A673 (cell line): ENCODE data around the gene MYOF. TPM values are rescaled to one million over a fixed set of nuclear protein-coding genes. Genes with fewer than 3 reads are reported as not detected.

Experiments
- BruUV-seq: library from RNA; stranded (reverse); fragments of 400-500 nt; replicated peaks from 2 replicates; lab custom pipeline; 2021; lab: Mats Ljungman, UMichigan
- CTCF ChIA-PET: fragments of 300-600 bp; sonication (Branson Sonifier 250); formaldehyde crosslinking; loops from one replicate; lab custom pipeline; 2022; ENCODE audit warnings: antibody characterized with exemption; lab: Charles Lee
- POLR2A ChIA-PET: fragments of 300-600 bp; sonication (Branson Sonifier 250); formaldehyde crosslinking; loops from one replicate; lab custom pipeline; 2022; ENCODE audit warnings: antibody characterized with exemption; ENCODE audit not compliant: low non-redundant PET; lab: Charles Lee
- DNase-seq: peaks from one replicate; pipeline ENCODE4 v3.0.0-alpha.2; 2015; ENCODE audit warnings: low spot score
- H3K27ac ChIP-seq: fragments of 200-600 bp; sonication (generic); 2 replicates; pipeline ENCODE4 v1.5.1; 2016; ENCODE audit warnings: mixed run types, low read depth, mild to moderate bottlenecking, mixed read lengths, antibody characterized with exemption, low read length; ENCODE audit not compliant: poor library complexity, severe bottlenecking
- H3K27me3 ChIP-seq: fragments of 200-600 bp; sonication (generic); replicated peaks from 2 replicates; pipeline ENCODE4 v1.6.1; 2017; ENCODE audit warnings: mixed run types, low read depth, mild to moderate bottlenecking, mixed read lengths, antibody characterized with exemption, low read length; ENCODE audit not compliant: insufficient read depth, poor library complexity
- H3K36me3 ChIP-seq: fragments of 200-600 bp; sonication (generic); 2 replicates; pipeline ENCODE4 v1.6.1; 2016; ENCODE audit warnings: mixed run types, mild to moderate bottlenecking, mixed read lengths, antibody characterized with exemption, low read length; ENCODE audit not compliant: insufficient read depth, poor library complexity, severe bottlenecking
- H3K4me1 ChIP-seq: fragments of 200-600 bp; sonication (generic); 2 replicates; pipeline ENCODE4 v1.6.1; 2017; ENCODE audit warnings: mixed run types, mild to moderate bottlenecking, mixed read lengths, antibody characterized with exemption, low read length; ENCODE audit not compliant: insufficient read depth, poor library complexity, severe bottlenecking
- H3K4me3 ChIP-seq: fragments of 200-600 bp; sonication (generic); 2 replicates; pipeline ENCODE4 v1.5.1; 2016; ENCODE audit warnings: low read depth, mixed run types, mild to moderate bottlenecking, mixed read lengths, low read length; ENCODE audit not compliant: poor library complexity, severe bottlenecking
- H3K9me3 ChIP-seq: fragments of 200-600 bp; sonication (generic); 2 replicates; pipeline ENCODE4 v1.6.1; 2016; ENCODE audit warnings: mixed run types, low read depth, mild to moderate bottlenecking, mixed read lengths, antibody characterized with exemption, low read length; ENCODE audit not compliant: poor library complexity, severe bottlenecking
- EZH2 ChIP-seq: fragments of 200-600 bp; sonication (generic); IDR thresholded peaks from 2 replicates; pipeline ENCODE4 v1.6.1; 2017; ENCODE audit warnings: borderline replicate concordance, low read depth, mild to moderate bottlenecking, mixed read lengths, antibody characterized with exemption, low read length; ENCODE audit not compliant: poor library complexity, severe bottlenecking
- intact Hi-C: fragments of 100-400 bp; cut with micrococcal nuclease; formaldehyde crosslinking; loops from one replicate; pipeline ENCODE4 v1.10.0; 2022; ENCODE audit not compliant: unreplicated experiment
- total RNA-seq: library from RNA; stranded (reverse); gene quantifications from 2 replicates; pipeline ENCODE4 v1.2.3, GENCODE V29; 2021
- TF ChIP-seq, protein P1 (sequence below): fragments of 300-800, 200-600 bp; sonication (generic); conservative IDR thresholded peaks from 2 replicates; pipeline ENCODE4 v1.5.1; 2017; ENCODE audit warnings: low read depth, mild to moderate bottlenecking, antibody characterized with exemption, low read length, moderate library complexity, mixed read lengths

The MYOF gene
- total RNA-seq, 1 experiment from 2014 or later = 24.2 TPM

DNA sequence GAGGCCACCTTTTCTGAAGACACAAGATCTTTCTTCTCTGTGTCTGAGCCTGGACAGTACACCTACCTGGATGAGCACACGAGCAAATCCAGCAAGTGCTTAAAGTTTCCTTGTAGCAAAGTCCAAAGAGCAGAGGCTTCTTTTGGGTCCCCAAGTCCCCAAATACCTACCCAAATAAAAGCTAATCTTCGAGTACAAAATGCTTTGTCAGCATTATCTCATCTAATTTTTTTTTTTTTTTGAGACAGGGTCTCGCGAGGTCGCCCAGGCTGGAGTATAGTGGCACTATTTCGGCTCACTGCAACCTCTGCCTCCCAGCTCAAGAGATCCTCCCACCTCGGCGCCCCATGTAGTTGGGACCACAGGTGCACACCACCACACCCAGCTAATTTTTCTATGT, 24.6 kb downstream of the MYOF start:
- no peaks in the 10 kb centered on the region for H3K36me3 ChIP-seq
- no TSS peak for BruUV-seq
- intact Hi-C loops = no loop called here
- no peak for DNase-seq
- no peaks in the 10 kb centered on the region for H3K9me3 ChIP-seq
- CTCF ChIA-PET = no interaction called here
- H3K27ac ChIP-seq = no peak overlapping the region
- POLR2A ChIA-PET = no interaction called here
- no peaks in the 10 kb centered on the region for H3K27me3 ChIP-seq
- H3K4me3 ChIP-seq = no peak overlapping the region
- H3K4me1 ChIP-seq = peaks cover 10% of the 10 kb centered on the region
- TF ChIP-seq, protein P1, sequence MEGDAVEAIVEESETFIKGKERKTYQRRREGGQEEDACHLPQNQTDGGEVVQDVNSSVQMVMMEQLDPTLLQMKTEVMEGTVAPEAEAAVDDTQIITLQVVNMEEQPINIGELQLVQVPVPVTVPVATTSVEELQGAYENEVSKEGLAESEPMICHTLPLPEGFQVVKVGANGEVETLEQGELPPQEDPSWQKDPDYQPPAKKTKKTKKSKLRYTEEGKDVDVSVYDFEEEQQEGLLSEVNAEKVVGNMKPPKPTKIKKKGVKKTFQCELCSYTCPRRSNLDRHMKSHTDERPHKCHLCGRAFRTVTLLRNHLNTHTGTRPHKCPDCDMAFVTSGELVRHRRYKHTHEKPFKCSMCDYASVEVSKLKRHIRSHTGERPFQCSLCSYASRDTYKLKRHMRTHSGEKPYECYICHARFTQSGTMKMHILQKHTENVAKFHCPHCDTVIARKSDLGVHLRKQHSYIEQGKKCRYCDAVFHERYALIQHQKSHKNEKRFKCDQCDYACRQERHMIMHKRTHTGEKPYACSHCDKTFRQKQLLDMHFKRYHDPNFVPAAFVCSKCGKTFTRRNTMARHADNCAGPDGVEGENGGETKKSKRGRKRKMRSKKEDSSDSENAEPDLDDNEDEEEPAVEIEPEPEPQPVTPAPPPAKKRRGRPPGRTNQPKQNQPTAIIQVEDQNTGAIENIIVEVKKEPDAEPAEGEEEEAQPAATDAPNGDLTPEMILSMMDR = no peak
- TF ChIP-seq EZH2 = no peak

DNA sequence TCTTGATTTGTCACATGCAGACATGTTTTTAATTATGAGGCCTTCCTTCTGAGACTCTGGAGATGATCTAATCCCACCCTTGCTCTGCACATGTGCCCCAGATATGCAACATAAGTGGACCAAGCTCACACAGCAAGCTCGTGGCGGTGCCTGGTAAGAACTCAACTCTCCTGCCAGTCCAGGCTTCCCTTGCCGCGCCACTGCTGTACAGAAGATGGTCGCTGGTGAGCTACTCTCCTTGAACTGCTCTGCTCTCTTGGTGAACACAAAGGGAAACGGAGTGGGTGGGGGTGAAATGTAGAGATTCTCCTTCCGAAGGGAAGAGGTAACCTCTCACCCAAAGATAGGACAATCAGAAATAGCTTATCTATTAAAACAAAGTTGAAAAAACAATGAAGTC, 25.7 kb downstream of the MYOF start:
- no peak for TF ChIP-seq EZH2
- TF ChIP-seq, protein P1 = no peak
- H3K4me3 ChIP-seq = no peak overlapping the region
- BruUV-seq = no TSS peak
- ChIA-PET POLR2A (no interaction called here), CTCF (no interaction called here)
- H3K36me3 ChIP-seq = no peaks in the 10 kb centered on the region
- H3K27me3 ChIP-seq = no peaks in the 10 kb centered on the region
- H3K4me1 ChIP-seq = peaks cover 7% of the 10 kb centered on the region
- no peak for DNase-seq
- intact Hi-C loops = no loop called here
- H3K9me3 ChIP-seq = no peaks in the 10 kb centered on the region
- no peak overlapping the region for H3K27ac ChIP-seq

DNA sequence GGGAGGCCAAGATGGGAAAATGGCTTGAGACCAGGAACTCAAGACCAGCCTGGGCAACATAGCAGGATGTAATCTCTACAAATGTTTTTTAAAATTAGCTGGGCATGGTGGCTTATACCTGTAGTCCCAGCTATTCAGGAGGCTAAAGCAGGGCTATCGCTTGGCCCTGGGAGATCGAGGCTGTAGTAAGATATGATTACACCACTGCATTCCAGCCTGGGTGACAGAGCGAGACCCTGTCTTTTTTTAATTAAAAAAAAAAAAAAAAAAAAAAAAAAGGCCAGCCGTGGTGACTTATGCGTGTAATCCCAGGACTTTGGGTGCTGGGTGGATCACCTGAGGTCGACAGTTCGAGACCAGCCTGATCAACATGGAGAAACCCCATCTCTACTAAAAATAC, 27.4 kb downstream of the MYOF start:
- no TSS peak for BruUV-seq
- CTCF ChIA-PET = no interaction called here
- POLR2A ChIA-PET = no interaction called here
- no peak for TF ChIP-seq EZH2
- TF ChIP-seq, protein P1 = no peak
- H3K4me3 ChIP-seq = no peak overlapping the region
- DNase-seq = no peak
- no peaks in the 10 kb centered on the region for H3K27me3 ChIP-seq
- H3K36me3 ChIP-seq = no peaks in the 10 kb centered on the region
- H3K9me3 ChIP-seq = no peaks in the 10 kb centered on the region
- peaks cover 7% of the 10 kb centered on the region for H3K4me1 ChIP-seq
- H3K27ac ChIP-seq = no peak overlapping the region
- intact Hi-C loops = no loop called here
